Activated naive CD4-positive, alpha-beta T cell treated with anti-CD3 and anti-CD28 coated beads for 36 hours (primary cell): ENCODE results near the gene SPNS1. TPM values are rescaled to one million over a fixed set of nuclear protein-coding genes. Genes with fewer than 3 reads are reported as not detected.

ENCODE experiments used
- CTCF ChIA-PET: fragments of 350-600 bp; sonication (Branson Sonifier 250); formaldehyde crosslinking; loops from one replicate; lab custom pipeline; 2021; ENCODE audit warnings: antibody characterized with exemption; lab: Charles Lee
- DNase-seq: peaks from one replicate; pipeline ENCODE4 v3.0.0-alpha.2; 2020
- H3K27ac Mint-ChIP-seq: one replicate; pipeline ENCODE4 v1.8.0; 2021; ENCODE audit warnings: mild to moderate bottlenecking, mixed read lengths
- H3K27me3 Mint-ChIP-seq: one replicate; pipeline ENCODE4 v1.8.0; 2021; ENCODE audit warnings: low read depth, mixed read lengths
- H3K36me3 Mint-ChIP-seq: one replicate; pipeline ENCODE4 v1.8.0; 2021; ENCODE audit warnings: low read depth, mixed read lengths
- H3K4me1 Mint-ChIP-seq: one replicate; pipeline ENCODE4 v1.8.0; 2021; ENCODE audit warnings: low read depth, mixed read lengths
- H3K4me3 Mint-ChIP-seq: one replicate; pipeline ENCODE4 v1.8.0; 2021; ENCODE audit warnings: mild to moderate bottlenecking, moderate library complexity, mixed read lengths
- H3K9me3 Mint-ChIP-seq: one replicate; pipeline ENCODE4 v1.8.0; 2021; ENCODE audit warnings: mixed read lengths
- intact Hi-C: fragments of 100-400 bp; cut with micrococcal nuclease; formaldehyde crosslinking; loops from one replicate; pipeline ENCODE4 v1.15.1; 2023
- total RNA-seq, 2 experiments: library from RNA; stranded (reverse); gene quantifications; one replicate each; pipeline ENCODE4 v1.2.3, GENCODE V29; 2021

The SPNS1 gene
- total RNA-seq, 2 experiments from 2014 or later = 10.3 to 10.5 TPM

DNA sequence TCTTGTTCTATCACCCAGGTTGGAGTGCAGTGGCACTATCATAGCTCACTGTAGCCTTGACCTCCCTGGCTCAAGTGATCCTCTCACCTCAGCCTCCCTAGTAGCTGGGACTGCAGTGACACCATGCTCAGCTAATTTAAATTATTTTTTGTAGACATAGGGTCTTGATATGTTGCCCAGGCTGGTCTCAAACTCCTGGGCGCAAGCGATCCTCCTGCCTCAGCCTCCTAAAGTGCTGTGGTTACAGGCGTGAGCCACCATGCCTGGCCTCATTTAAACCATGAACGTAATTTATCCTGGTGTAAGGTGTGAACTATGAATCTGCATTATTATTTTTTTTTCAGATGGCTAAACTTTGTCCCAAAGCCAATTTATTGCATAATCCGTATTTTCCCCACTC lies 47.6 kb downstream of the SPNS1 start:
- no peaks in the 10 kb centered on the region for H3K9me3 Mint-ChIP-seq
- no peak for DNase-seq
- CTCF ChIA-PET = interaction anchor here (3.2 kb wide), 1 partner anchor 12 kb away, joined by 14 read pairs; no protein-coding TSS in a partner anchor
- H3K27ac Mint-ChIP-seq = no peak overlapping the region
- intact Hi-C loops = loop anchor here (5.0 kb wide), 2 partner anchors 65 to 160 kb away; partner anchors contain the start of gene SH2B1
- H3K4me3 Mint-ChIP-seq = no peak overlapping the region
- peaks cover 72% of the 10 kb centered on the region for H3K4me1 Mint-ChIP-seq
- no peaks in the 10 kb centered on the region for H3K36me3 Mint-ChIP-seq
- H3K27me3 Mint-ChIP-seq = no peaks in the 10 kb centered on the region

DNA sequence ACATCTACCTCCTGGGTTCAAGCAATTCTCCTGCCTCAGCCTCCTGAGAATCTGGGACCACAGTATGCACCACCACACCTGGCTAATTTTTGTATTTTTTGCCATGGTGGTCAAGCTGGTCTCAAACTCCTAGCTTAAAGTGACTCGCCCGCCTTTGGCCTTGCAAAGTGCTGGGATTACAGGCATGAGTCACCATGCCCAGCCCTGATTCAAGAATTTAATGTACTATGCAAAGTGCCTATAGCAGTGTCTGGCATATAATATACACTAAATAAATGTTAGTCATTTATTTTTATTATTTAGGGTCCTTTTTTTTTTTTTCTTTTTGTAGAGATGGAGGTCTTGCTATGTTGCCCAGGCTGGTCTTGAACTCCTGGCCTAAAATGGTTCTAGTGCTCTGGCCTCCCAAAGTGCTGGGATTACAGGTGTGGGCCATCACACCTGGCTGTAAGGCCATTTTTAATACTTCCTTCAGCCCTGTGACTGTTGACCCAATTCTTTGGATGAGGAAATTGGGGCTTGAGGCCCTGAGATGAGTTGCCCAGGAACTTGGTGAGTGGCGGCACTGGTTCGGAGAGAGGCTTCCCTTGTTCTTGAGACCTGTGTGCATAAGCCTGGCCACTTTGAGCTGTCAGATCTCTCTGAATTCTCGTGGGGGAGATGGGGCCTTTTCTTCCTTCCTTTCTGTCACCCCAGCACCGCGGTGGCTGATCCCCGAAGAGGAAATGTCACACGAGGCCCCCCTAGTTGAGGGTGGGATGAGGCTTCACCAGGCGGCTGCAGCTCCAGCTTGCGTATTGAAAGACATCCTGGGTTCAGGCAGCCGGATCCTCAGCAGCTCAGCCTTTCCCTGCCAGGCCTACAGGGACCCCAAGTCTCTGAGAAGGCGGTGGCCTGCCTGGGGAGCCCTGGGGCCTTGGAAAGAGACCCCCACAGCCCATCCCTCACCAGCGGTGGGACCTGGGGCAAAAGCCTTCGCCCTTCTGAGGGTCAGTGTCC lies 49.0 kb downstream of the SPNS1 start:
- intact Hi-C loops = loop anchor here (5.0 kb wide), 2 partner anchors 64 to 161 kb away; partner anchors contain the start of gene SH2B1
- Mint-ChIP-seq H3K4me1 (peaks cover 73% of the 10 kb centered on the region), H3K9me3 (no peaks in the 10 kb centered on the region), H3K36me3 (no peaks in the 10 kb centered on the region), H3K27me3 (no peaks in the 10 kb centered on the region), H3K27ac (no peak overlapping the region), H3K4me3 (no peak overlapping the region)
- no peak for DNase-seq
- CTCF ChIA-PET = interaction anchor here (0.8 kb wide), 1 partner anchor 45 kb away, joined by 5 read pairs; no protein-coding TSS in a partner anchor

DNA sequence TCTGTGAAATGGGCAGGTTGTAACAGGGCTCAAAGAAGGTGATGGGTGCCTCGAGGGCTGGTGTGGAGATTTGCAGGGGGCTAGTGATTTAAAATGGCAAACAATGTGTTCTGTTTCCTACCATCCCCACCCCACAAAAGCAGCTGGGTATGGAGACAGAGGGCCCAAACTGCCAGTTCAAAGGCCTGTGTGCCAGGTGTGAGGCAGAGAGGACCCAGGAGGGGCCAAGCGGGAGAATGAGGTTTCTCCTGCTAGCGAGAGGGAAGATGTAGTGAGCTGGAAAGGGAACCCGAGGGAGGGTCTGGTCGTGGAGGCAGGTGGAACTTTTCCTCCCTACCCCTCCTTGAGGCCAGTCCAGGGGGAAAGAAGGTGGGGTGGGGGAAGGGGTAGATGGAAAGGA lies 49.7 kb downstream of the SPNS1 start:
- DNase-seq = no peak
- H3K4me3 Mint-ChIP-seq = no peak overlapping the region
- no peaks in the 10 kb centered on the region for H3K27me3 Mint-ChIP-seq
- peaks cover 78% of the 10 kb centered on the region for H3K4me1 Mint-ChIP-seq
- CTCF ChIA-PET = interaction anchor here (0.8 kb wide), 1 partner anchor 46 kb away, joined by 5 read pairs; no protein-coding TSS in a partner anchor
- H3K36me3 Mint-ChIP-seq = no peaks in the 10 kb centered on the region
- intact Hi-C loops = loop anchor here (5.0 kb wide), 2 partner anchors 63 to 162 kb away; partner anchors contain the start of gene SH2B1
- no peaks in the 10 kb centered on the region for H3K9me3 Mint-ChIP-seq
- no peak overlapping the region for H3K27ac Mint-ChIP-seq

DNA sequence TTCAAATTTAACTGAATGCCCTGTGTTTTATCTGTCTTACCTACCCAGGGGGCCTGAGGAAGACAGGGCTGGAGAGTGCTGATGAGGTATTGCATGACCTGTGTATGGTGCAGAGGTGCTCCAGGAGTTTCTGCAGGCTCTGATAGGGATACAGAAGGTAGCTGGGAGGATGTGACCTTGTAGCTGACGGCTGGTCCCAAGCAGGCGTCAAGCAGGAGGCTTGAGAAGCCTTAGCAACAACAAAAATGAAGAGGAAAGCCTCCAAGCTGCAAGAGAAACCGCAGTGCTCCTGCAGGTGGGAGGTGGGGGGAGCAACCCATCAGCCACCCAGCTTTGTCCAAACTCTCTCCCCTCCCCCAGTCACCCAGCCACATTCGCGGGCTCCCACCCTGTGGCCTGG lies 50.6 kb downstream of the SPNS1 start:
- H3K36me3 Mint-ChIP-seq = no peaks in the 10 kb centered on the region
- peaks cover 80% of the 10 kb centered on the region for H3K4me1 Mint-ChIP-seq
- intact Hi-C loops = no loop called here
- H3K9me3 Mint-ChIP-seq = no peaks in the 10 kb centered on the region
- H3K27me3 Mint-ChIP-seq = no peaks in the 10 kb centered on the region
- CTCF ChIA-PET = interaction anchor here (0.5 to 1.4 kb wide), 5 partner anchors 14 to 80 kb away, joined by 3 to 6 read pairs (median 3); no protein-coding TSS in a partner anchor
- H3K4me3 Mint-ChIP-seq = no peak overlapping the region
- DNase-seq = no peak
- no peak overlapping the region for H3K27ac Mint-ChIP-seq

DNA sequence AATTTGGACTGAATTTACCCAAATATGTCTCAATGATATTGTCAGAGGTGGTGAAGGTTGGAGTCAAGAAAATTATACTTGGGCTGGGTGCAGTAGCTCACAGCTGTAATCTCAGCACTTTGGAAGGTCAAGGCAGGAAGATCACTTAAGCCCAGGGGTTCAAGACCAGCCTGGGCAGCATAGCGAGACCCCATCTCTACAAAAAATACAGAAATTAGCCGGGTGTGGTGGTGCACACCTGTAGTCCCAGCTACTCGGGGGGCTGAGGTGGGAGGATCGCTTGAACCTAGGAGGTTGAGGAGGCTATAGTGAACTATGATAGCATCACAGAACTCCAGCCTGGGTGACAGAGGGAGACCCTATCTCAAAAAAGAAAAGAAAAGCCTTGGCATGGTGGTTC lies 51.2 kb downstream of the SPNS1 start:
- Mint-ChIP-seq H3K4me3 (no peak overlapping the region), H3K36me3 (no peaks in the 10 kb centered on the region), H3K9me3 (no peaks in the 10 kb centered on the region), H3K4me1 (peaks cover 79% of the 10 kb centered on the region), H3K27me3 (no peaks in the 10 kb centered on the region), H3K27ac (no peak overlapping the region)
- intact Hi-C loops = no loop called here
- DNase-seq = no peak
- CTCF ChIA-PET = interaction anchor here (0.5 to 1.4 kb wide), 3 partner anchors 46 to 80 kb away, joined by 3 to 5 read pairs (median 3); no protein-coding TSS in a partner anchor

DNA sequence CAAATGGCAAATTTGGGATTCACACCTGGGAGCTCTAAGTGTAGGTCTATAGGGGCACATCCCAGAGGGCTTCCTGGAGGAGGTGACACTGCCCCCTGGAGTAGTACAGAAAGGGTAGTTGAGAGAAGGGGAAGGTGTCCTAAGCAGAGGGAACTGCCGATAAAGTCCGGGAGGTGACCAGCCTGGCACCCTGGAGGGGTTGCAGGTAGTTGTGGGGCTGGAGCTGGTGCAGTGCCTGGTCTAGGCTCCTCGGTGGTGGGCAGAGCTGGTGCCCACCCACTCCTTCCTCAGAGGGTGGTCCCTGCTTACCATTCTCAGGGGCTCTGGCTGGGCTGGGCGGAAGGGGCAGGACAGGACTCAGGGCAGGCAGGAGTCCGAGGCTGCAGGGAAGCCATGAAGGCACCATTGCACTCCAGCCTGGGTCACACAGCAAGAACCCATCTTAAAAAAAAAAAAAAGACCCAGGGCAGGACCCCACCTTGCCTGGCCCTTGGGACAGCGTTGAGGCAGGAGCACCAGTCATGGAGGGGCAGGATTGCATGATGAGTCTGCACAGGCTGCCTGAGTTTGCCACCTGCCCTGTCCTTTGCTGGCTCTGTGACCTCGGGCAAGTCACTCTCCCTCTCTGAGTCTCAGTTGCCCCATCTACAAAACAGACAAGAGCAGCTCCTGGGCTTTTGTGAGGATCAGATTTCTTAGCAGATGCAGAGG lies 54.0 kb downstream of the SPNS1 start:
- H3K4me3 Mint-ChIP-seq = no peak overlapping the region
- peak overlapping the region; percentile 75 for H3K27ac Mint-ChIP-seq
- CTCF ChIA-PET = interaction anchor here (1.0 to 2.9 kb wide), 5 partner anchors 16 to 87 kb away, joined by 3 to 9 read pairs (median 3); partner anchors contain the start of gene SPNS1
- intact Hi-C loops = no loop called here
- no peaks in the 10 kb centered on the region for H3K9me3 Mint-ChIP-seq
- DNase-seq = no peak
- H3K36me3 Mint-ChIP-seq = no peaks in the 10 kb centered on the region
- no peaks in the 10 kb centered on the region for H3K27me3 Mint-ChIP-seq
- peaks cover 52% of the 10 kb centered on the region for H3K4me1 Mint-ChIP-seq

DNA sequence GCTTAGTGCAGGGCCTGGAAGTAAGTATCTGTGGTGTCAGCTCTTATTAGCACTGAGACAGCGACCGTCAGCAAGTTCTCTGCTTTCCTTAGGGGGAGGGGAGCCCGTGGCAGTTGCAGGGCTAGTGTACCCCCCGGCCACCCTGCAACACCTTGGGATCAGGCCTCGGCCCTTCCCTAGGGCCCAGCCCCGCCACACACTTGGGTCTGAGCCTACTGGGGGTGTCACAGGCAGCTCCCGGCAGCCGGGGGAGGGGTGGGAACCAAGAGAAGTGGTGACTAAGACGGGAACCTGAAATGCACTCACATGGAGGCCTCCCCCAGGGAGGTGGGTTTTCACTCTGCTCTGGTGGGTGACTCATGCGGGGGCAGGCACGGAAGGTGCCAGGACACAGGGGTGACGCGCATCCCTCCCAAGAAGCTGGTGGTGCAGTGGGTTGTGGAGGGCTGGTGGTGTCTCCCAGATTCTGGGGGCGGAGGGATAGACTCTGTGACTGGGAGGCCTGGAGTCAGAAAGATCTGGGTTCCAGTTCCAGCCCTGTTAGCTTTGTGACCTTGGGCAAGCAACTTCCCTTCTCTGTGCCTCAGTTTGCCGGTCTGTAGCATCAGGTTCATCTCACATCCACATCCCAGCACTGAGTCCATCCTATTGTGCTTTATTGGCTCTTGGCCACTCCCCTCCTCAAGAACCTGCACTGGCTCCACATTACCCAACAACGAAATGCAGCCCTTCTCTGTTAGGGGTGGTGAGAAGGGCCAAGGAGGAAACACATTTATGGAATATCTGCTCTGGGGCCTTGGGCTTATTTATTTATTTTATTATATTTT lies 54.8 kb downstream of the SPNS1 start:
- intact Hi-C loops = no loop called here
- CTCF ChIA-PET = interaction anchor here (1.0 to 2.9 kb wide), 5 partner anchors 8 to 56 kb away, joined by 3 to 9 read pairs (median 3); partner anchors contain the start of gene SPNS1
- Mint-ChIP-seq H3K9me3 (no peaks in the 10 kb centered on the region), H3K27me3 (no peaks in the 10 kb centered on the region), H3K4me3 (no peak overlapping the region), H3K4me1 (peaks cover 44% of the 10 kb centered on the region), H3K36me3 (no peaks in the 10 kb centered on the region), H3K27ac (peak overlapping the region; percentile 75)
- DNase-seq = peak; percentile 96

DNA sequence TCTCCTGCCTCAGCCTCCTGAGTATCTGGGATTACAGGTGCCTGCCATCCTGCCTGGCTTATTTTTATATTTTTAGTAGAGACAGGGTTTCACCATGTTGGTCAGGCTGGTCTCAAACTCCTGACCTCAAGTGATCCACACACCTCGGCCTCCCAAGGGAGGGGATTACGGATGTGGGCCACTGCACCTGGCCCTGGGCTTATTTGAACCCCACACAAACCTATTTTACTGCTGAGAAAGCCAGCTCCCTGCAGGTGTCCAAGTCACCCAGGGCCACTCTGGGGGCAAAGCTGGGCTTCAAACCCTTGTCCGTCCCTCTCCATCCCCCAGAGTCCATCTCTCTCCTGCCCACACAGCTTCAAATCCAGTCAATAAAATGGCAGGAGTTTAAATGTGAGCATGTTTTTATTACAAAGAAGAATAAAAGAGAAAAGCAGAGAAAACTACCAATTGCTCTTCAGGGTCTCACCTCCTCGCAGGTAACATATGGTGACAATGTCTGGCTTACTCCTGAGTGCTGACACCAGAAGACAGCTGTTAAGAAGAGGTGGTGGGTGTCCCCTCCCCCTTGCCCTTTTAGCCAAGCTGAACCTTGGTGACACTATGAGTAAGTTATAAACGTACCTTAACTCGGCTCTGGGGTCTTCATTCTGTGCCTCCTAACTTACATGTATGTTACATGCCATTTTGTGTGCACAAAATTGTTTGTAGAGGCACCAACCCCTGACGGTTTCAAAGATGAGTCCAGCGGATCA lies 55.7 kb downstream of the SPNS1 start:
- intact Hi-C loops = no loop called here
- Mint-ChIP-seq H3K4me3 (no peak overlapping the region), H3K9me3 (no peaks in the 10 kb centered on the region), H3K27ac (no peak overlapping the region), H3K27me3 (no peaks in the 10 kb centered on the region), H3K4me1 (peaks cover 36% of the 10 kb centered on the region), H3K36me3 (no peaks in the 10 kb centered on the region)
- CTCF ChIA-PET = interaction anchor here (1.1 to 2.9 kb wide), 2 partner anchors 9 to 56 kb away, joined by 3 to 9 read pairs; partner anchors contain the start of gene SPNS1
- no peak for DNase-seq

Other genes with a start within 250 kb of the SPNS1 start
- gene NPIPB9, start 223.0 kb upstream of the SPNS1 start, total RNA-seq = 1 to 10 TPM in 1 of 2 experiments, under 1 TPM in 1; 0.91 to 1.1 TPM
- 100 to 1,000 TPM; 392 to 408 TPM for gene ATXN2L, start 151.8 kb upstream of the SPNS1 start, total RNA-seq
- 100 to 1,000 TPM; 276 to 289 TPM for gene TUFM, start 128.4 kb upstream of the SPNS1 start, total RNA-seq
- gene SH2B1, start 110.9 kb upstream of the SPNS1 start, total RNA-seq = 10 to 100 TPM; 28.4 to 33.9 TPM
- gene ATP2A1, start 96.3 kb upstream of the SPNS1 start, total RNA-seq = 1 to 10 TPM; 4.2 to 5.3 TPM
- gene RABEP2, start 49.5 kb upstream of the SPNS1 start, total RNA-seq = 10 to 100 TPM; 11.6 to 14.0 TPM
- gene CD19, start 42.8 kb upstream of the SPNS1 start, total RNA-seq = under 1 TPM; 0.19 to 0.22 TPM
- gene NFATC2IP, start 23.8 kb upstream of the SPNS1 start, total RNA-seq = 10 to 100 TPM; 55.5 to 58.9 TPM
- gene LAT, start 10.3 kb downstream of the SPNS1 start, total RNA-seq = 100 to 1,000 TPM; 122 to 128 TPM